ENCODE data around the gene SMOC1. TPM values are rescaled to one million over a fixed set of nuclear protein-coding genes. Genes with fewer than 3 reads are reported as not detected.

SMOC1 gene
- total and polyA plus RNA-seq, 5 donors from 2014 or later, result not detected

GRCh38 chr14:69909826-69910550, 30.8 kb downstream of the SMOC1 start:
- no peak overlapping the region for H3K27ac Mint-ChIP-seq
- H3K9me3 ChIP-seq (ENCODE audit: control insufficient read depth in 2 of 2, low read length in 2 of 2), result no peaks in the 10 kb centered on the region
- H3K27ac ChIP-seq (ENCODE audit: insufficient read depth, low read length, poor library complexity, severe bottlenecking), result no peak overlapping the region
- no peaks in the 10 kb centered on the region for H3K4me1 ChIP-seq (ENCODE audit: control insufficient read depth, insufficient read depth, low read length, poor library complexity, severe bottlenecking)
- peaks cover 13% of the 10 kb centered on the region for H3K27me3 ChIP-seq (ENCODE audit: control insufficient read depth, insufficient read depth, low read length)
- DNase-seq (no peak), ATAC-seq (ENCODE audit: low read depth in 2 of 2) (no peak)
- H3K4me1 Mint-ChIP-seq, result no peaks in the 10 kb centered on the region
- no peaks in the 10 kb centered on the region for H3K36me3 Mint-ChIP-seq
- H3K4me3 Mint-ChIP-seq, result no peak overlapping the region
- H3K4me3 ChIP-seq (ENCODE audit: low read depth, low read length), result no peak overlapping the region
- no peaks in the 10 kb centered on the region for H3K36me3 ChIP-seq (ENCODE audit: control insufficient read depth, insufficient read depth, low read length)
- peaks cover 0 to 4% (median 0%) of the 10 kb centered on the region in 7 donors for H3K9me3 Mint-ChIP-seq
- peaks cover 12% of the 10 kb centered on the region for H3K27me3 Mint-ChIP-seq

GRCh38 chr14:69910871-69911270, 31.7 kb downstream of the SMOC1 start:
- Histone ChIP-seq H3K36me3 (ENCODE audit: control insufficient read depth, insufficient read depth, low read length) (no peaks in the 10 kb centered on the region), H3K9me3 (ENCODE audit: control insufficient read depth in 2 of 2, low read length in 2 of 2) (no peaks in the 10 kb centered on the region), H3K4me3 (ENCODE audit: low read depth, low read length) (no peak overlapping the region), H3K27me3 (ENCODE audit: control insufficient read depth, insufficient read depth, low read length) (peaks cover 9% of the 10 kb centered on the region), H3K4me1 (ENCODE audit: control insufficient read depth, insufficient read depth, low read length, poor library complexity, severe bottlenecking) (no peaks in the 10 kb centered on the region), H3K27ac (ENCODE audit: insufficient read depth, low read length, poor library complexity, severe bottlenecking) (no peak overlapping the region)
- Mint-ChIP-seq H3K9me3 (peaks cover 0 to 4% (median 0%) of the 10 kb centered on the region in 7 donors), H3K4me1 (no peaks in the 10 kb centered on the region), H3K27me3 (peaks cover 12% of the 10 kb centered on the region), H3K4me3 (no peak overlapping the region), H3K36me3 (no peaks in the 10 kb centered on the region), H3K27ac (no peak overlapping the region)
- DNase-seq (no peak), ATAC-seq (ENCODE audit: low read depth in 2 of 2) (no peak)

- H3K4me1 Mint-ChIP-seq, result no peaks in the 10 kb centered on the region
- H3K27me3 Mint-ChIP-seq, result peaks cover 22% of the 10 kb centered on the region
- no peak overlapping the region for H3K4me3 ChIP-seq (ENCODE audit: low read depth, low read length)
- no peak overlapping the region for H3K4me3 Mint-ChIP-seq
- H3K9me3 ChIP-seq (ENCODE audit: control insufficient read depth in 2 of 2, low read length in 2 of 2), result no peaks in the 10 kb centered on the region
- H3K36me3 Mint-ChIP-seq, result no peaks in the 10 kb centered on the region
- no peaks in the 10 kb centered on the region for H3K36me3 ChIP-seq (ENCODE audit: control insufficient read depth, insufficient read depth, low read length)
- ATAC-seq (ENCODE audit: low read depth in 2 of 2) (no peak), DNase-seq (no peak)
- H3K9me3 Mint-ChIP-seq, result peaks cover 0 to 4% (median 0%) of the 10 kb centered on the region in 7 donors
- H3K4me1 ChIP-seq (ENCODE audit: control insufficient read depth, insufficient read depth, low read length, poor library complexity, severe bottlenecking), result no peaks in the 10 kb centered on the region
- peaks cover 3% of the 10 kb centered on the region for H3K27me3 ChIP-seq (ENCODE audit: control insufficient read depth, insufficient read depth, low read length)
- H3K27ac ChIP-seq (ENCODE audit: insufficient read depth, low read length, poor library complexity, severe bottlenecking), result no peak overlapping the region
- H3K27ac Mint-ChIP-seq, result no peak overlapping the region
These were observed 34.5 kb downstream of the SMOC1 start for GRCh38 chr14:69913686-69914085.

- peaks cover 3% of the 10 kb centered on the region for H3K27me3 ChIP-seq (ENCODE audit: control insufficient read depth, insufficient read depth, low read length)
- H3K4me1 Mint-ChIP-seq, result no peaks in the 10 kb centered on the region
- no peak overlapping the region for H3K27ac Mint-ChIP-seq
- peaks cover 13% of the 10 kb centered on the region for H3K27me3 Mint-ChIP-seq
- no peak overlapping the region for H3K4me3 ChIP-seq (ENCODE audit: low read depth, low read length)
- no peaks in the 10 kb centered on the region for H3K9me3 ChIP-seq (ENCODE audit: control insufficient read depth in 2 of 2, low read length in 2 of 2)
- no peak for ATAC-seq (ENCODE audit: low read depth in 2 of 2)
- no peaks in the 10 kb centered on the region for H3K36me3 Mint-ChIP-seq
- no peak overlapping the region for H3K4me3 Mint-ChIP-seq
- H3K4me1 ChIP-seq (ENCODE audit: control insufficient read depth, insufficient read depth, low read length, poor library complexity, severe bottlenecking), result no peaks in the 10 kb centered on the region
- H3K36me3 ChIP-seq (ENCODE audit: control insufficient read depth, insufficient read depth, low read length), result no peaks in the 10 kb centered on the region
- DNase-seq, result no peak
- H3K27ac ChIP-seq (ENCODE audit: insufficient read depth, low read length, poor library complexity, severe bottlenecking), result no peak overlapping the region
- H3K9me3 Mint-ChIP-seq, result peaks cover 0 to 3% (median 0%) of the 10 kb centered on the region in 7 donors
These were observed 37.2 kb downstream of the SMOC1 start for GRCh38 chr14:69916396-69916795.

GRCh38 chr14:69917287-69917686, 38.1 kb downstream of the SMOC1 start:
- H3K4me1 Mint-ChIP-seq, result no peaks in the 10 kb centered on the region

GRCh38 chr14:69919815-69920214, 40.6 kb downstream of the SMOC1 start:
- DNase-seq (no peak), ATAC-seq (ENCODE audit: low read depth in 2 of 2) (no peak)
- H3K36me3 ChIP-seq (ENCODE audit: control insufficient read depth, insufficient read depth, low read length), result no peaks in the 10 kb centered on the region
- Mint-ChIP-seq H3K4me1 (no peaks in the 10 kb centered on the region), H3K27me3 (peaks cover 16% of the 10 kb centered on the region), H3K9me3 (peaks cover 0 to 3% (median 0%) of the 10 kb centered on the region in 7 donors), H3K27ac (no peak overlapping the region), H3K36me3 (no peaks in the 10 kb centered on the region), H3K4me3 (no peak overlapping the region)
- H3K27me3 ChIP-seq (ENCODE audit: control insufficient read depth, insufficient read depth, low read length), result no peaks in the 10 kb centered on the region
- H3K9me3 ChIP-seq (ENCODE audit: control insufficient read depth in 2 of 2, low read length in 2 of 2), result no peaks in the 10 kb centered on the region
- H3K4me3 ChIP-seq (ENCODE audit: low read depth, low read length), result no peak overlapping the region
- H3K27ac ChIP-seq (ENCODE audit: insufficient read depth, low read length, poor library complexity, severe bottlenecking), result no peak overlapping the region
- H3K4me1 ChIP-seq (ENCODE audit: control insufficient read depth, insufficient read depth, low read length, poor library complexity, severe bottlenecking), result no peaks in the 10 kb centered on the region

More at GRCh38 chr14:69917287-69917686, 38.1 kb downstream of the SMOC1 start:
- no peak overlapping the region for H3K4me3 ChIP-seq (ENCODE audit: low read depth, low read length)
- no peaks in the 10 kb centered on the region for H3K9me3 ChIP-seq (ENCODE audit: control insufficient read depth in 2 of 2, low read length in 2 of 2)
- no peak overlapping the region for H3K27ac Mint-ChIP-seq
- ATAC-seq (ENCODE audit: low read depth in 2 of 2), result no peak
- H3K36me3 Mint-ChIP-seq, result no peaks in the 10 kb centered on the region
- no peak overlapping the region for H3K4me3 Mint-ChIP-seq
- peaks cover 3% of the 10 kb centered on the region for H3K27me3 ChIP-seq (ENCODE audit: control insufficient read depth, insufficient read depth, low read length)
- H3K27me3 Mint-ChIP-seq, result peaks cover 13% of the 10 kb centered on the region
- no peak overlapping the region for H3K27ac ChIP-seq (ENCODE audit: insufficient read depth, low read length, poor library complexity, severe bottlenecking)
- H3K36me3 ChIP-seq (ENCODE audit: control insufficient read depth, insufficient read depth, low read length), result no peaks in the 10 kb centered on the region
- DNase-seq, result no peak
- H3K4me1 ChIP-seq (ENCODE audit: control insufficient read depth, insufficient read depth, low read length, poor library complexity, severe bottlenecking), result no peaks in the 10 kb centered on the region
- H3K9me3 Mint-ChIP-seq, result peaks cover 0 to 3% (median 0%) of the 10 kb centered on the region in 7 donors

- Histone ChIP-seq H3K27me3 (ENCODE audit: control insufficient read depth, insufficient read depth, low read length) (no peaks in the 10 kb centered on the region), H3K27ac (ENCODE audit: insufficient read depth, low read length, poor library complexity, severe bottlenecking) (no peak overlapping the region), H3K4me3 (ENCODE audit: low read depth, low read length) (no peak overlapping the region), H3K36me3 (ENCODE audit: control insufficient read depth, insufficient read depth, low read length) (no peaks in the 10 kb centered on the region), H3K9me3 (ENCODE audit: control insufficient read depth in 2 of 2, low read length in 2 of 2) (no peaks in the 10 kb centered on the region), H3K4me1 (ENCODE audit: control insufficient read depth, insufficient read depth, low read length, poor library complexity, severe bottlenecking) (no peaks in the 10 kb centered on the region)
- DNase-seq (no peak), ATAC-seq (ENCODE audit: low read depth in 2 of 2) (no peak)
- Mint-ChIP-seq H3K4me3 (no peak overlapping the region), H3K4me1 (no peaks in the 10 kb centered on the region), H3K36me3 (no peaks in the 10 kb centered on the region), H3K27me3 (peaks cover 16% of the 10 kb centered on the region), H3K27ac (no peak overlapping the region), H3K9me3 (no peaks in the 10 kb centered on the region)
These were observed 41.8 kb downstream of the SMOC1 start for GRCh38 chr14:69921052-69921451.

GRCh38 chr14:69922198-69922597, 43.0 kb downstream of the SMOC1 start:
- H3K9me3 Mint-ChIP-seq, result peaks cover 0 to 1% (median 0%) of the 10 kb centered on the region in 7 donors
- Histone ChIP-seq H3K4me1 (ENCODE audit: control insufficient read depth, insufficient read depth, low read length, poor library complexity, severe bottlenecking) (no peaks in the 10 kb centered on the region), H3K36me3 (ENCODE audit: control insufficient read depth, insufficient read depth, low read length) (no peaks in the 10 kb centered on the region), H3K4me3 (ENCODE audit: low read depth, low read length) (no peak overlapping the region), H3K9me3 (ENCODE audit: control insufficient read depth in 2 of 2, low read length in 2 of 2) (no peaks in the 10 kb centered on the region), H3K27me3 (ENCODE audit: control insufficient read depth, insufficient read depth, low read length) (no peaks in the 10 kb centered on the region), H3K27ac (ENCODE audit: insufficient read depth, low read length, poor library complexity, severe bottlenecking) (no peak overlapping the region)
- no peaks in the 10 kb centered on the region for H3K4me1 Mint-ChIP-seq
- DNase-seq, result no peak
- no peak overlapping the region for H3K4me3 Mint-ChIP-seq
- peaks cover 12% of the 10 kb centered on the region for H3K27me3 Mint-ChIP-seq
- ATAC-seq (ENCODE audit: low read depth in 2 of 2), result no peak
- H3K27ac Mint-ChIP-seq, result no peak overlapping the region
- H3K36me3 Mint-ChIP-seq, result no peaks in the 10 kb centered on the region
